NCI-H1436 treated with DMSO at 0.1 percent for 48 hours (cell line): ENCODE measurements around the gene MAP4K2.

ENCODE experiments used
- DNase-seq: peaks from one replicate; lab custom pipeline; 2025; lab: John Stamatoyannopoulos, UW

Gene MAP4K2

DNA sequence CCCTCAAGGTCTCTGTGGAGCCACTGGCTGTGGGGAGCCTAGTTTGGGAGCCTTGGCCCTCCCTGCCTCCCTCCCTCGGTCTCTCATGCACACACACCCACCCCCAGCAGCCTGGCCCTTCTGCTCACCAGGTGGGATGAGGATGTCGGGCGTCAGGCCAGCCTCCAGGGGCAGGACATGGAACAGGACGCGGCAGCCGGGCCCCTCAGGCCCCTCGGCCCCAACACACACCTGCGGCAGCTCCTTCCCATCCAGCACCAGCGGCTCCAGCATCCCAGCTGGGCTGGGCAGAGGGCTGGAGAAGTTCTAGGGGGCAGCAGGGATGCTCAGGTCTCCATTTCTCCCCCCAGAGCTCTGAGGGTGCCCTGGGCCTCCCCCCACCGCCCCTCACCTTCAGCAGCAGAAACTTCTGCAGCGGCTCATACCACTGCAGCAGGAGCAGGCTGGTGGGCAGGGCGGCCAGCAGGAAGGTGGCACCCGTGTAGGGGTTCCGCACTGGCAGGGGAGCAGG is 11.2 kb downstream of the MAP4K2 start:
- no peak for DNase-seq

DNA sequence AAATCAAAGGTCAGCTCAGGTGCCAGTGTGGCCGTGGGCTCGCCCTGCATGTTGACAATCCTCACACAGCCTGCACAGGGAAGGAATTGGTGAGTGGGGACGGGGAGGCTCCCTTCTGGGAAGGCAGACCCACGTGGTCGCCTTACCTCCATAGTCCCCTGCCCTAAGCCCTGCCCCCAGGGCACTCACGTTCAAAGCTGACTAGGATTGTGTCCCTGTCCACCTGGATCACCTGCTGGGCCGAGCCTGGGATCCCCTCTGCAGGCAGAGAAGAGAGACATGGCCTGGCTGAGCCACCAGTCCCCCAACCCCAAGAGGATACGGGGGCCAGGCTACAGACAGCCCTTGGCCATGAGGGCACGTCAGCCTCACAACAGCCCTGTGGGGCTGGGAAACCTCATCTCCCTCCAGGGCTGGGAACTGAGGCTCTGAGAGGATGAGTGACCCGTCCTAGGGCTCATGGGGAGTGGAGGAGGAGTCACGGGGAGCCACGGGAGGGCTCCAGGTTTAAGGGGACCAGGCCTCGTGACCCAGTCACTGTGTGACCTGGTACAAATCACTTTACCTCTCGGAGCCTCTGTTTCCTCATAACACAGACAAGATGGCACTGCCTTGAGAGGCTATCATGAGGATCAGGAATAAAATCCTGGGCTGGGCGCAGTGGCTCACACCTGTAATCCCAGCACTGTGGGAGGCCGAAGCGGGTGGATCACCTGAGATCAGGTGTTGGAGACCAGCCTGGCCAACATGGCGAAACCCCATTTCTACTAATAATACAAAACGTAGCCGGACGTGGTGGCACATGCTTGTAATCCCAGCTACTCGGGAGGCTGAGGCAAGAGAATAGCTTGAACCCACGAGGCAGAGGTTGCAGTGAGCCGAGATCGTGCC is 12.6 kb downstream of the MAP4K2 start:
- no peak for DNase-seq

DNA sequence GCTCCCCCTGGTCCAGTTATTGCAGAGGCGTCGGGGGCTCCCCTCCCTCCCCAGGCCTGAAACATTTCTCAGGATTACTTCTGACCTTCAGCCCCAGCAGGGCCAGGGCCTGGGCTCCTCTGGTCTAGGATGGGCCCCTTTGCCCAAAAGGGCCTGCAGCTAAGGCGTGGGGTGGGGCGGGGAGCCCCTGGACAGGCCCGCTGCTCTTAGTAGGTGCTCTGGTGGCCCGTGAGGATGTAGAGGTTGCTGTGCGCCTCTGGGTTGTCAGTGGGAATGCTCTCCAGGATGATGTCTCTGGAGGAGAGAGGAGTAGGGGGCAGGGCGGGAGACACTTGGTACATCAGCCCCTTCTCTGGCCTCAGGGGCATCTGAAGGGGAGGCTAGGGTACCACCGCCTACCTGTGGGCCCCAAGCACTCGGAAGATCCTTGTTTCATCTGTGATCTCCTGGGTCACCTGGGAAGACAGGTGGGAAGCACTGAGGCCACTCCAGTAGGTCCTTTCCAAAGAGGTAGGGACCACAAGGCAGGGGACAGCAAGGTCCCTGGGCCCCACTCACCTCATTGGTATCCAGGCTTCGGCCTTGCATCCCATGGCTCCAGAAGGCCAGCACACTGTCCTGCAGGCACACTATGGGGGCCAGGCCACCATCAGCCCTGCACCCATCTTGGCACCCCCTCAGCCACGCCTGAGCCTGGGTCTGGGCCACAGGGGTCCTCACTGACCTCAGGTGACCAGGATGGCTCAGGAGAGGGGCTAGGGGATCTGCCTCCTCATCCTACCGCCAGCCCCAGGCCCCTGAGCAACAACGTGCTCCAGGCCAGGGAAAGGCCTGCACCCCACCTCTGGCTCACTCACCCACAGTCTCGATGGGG is 13.4 kb downstream of the MAP4K2 start:
- DNase-seq: no peak

DNA sequence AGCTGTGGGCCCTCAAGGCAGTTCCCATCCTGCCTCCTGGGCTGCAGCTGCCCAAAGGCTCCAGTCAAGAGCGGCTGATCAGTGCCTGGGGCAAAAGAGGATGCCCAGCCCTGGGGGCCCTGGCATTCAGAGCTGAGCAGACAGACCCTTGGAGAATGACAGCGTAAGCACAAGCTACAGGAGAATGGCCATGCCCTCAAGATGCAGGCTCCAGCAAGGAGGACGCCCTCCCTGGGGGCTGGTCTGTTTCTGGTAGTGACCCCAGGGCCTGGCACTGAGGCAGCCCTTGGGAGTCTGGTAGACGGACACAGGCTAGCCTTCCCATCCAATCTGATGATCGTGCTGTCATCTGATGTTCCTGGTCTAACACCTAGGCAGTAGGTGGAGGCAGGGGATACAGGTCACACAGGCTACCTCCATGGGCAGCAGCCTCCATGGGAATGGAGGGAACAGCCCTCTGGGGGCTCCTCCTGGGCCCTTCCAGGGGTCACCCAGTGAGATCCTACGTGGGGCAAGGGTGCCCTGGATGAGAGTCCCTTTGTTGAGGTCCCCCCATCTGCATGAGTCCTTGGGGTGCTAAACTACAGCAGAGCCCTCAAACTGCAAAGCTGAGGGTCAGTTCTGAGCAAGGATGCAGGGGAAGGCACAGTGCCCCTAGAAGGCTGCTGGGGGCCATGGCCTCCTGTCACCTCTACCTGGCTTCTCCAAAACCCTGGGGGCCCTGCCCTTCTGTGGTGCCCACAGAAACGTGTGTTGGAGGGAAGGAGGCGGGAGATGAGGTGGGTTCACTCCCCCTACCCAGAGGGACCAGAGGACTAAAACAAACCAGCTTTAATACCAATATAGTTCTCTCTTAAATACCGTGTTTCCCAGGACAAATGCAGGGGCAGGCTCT is 14.4 kb downstream of the MAP4K2 start:
- no peak for DNase-seq

DNA sequence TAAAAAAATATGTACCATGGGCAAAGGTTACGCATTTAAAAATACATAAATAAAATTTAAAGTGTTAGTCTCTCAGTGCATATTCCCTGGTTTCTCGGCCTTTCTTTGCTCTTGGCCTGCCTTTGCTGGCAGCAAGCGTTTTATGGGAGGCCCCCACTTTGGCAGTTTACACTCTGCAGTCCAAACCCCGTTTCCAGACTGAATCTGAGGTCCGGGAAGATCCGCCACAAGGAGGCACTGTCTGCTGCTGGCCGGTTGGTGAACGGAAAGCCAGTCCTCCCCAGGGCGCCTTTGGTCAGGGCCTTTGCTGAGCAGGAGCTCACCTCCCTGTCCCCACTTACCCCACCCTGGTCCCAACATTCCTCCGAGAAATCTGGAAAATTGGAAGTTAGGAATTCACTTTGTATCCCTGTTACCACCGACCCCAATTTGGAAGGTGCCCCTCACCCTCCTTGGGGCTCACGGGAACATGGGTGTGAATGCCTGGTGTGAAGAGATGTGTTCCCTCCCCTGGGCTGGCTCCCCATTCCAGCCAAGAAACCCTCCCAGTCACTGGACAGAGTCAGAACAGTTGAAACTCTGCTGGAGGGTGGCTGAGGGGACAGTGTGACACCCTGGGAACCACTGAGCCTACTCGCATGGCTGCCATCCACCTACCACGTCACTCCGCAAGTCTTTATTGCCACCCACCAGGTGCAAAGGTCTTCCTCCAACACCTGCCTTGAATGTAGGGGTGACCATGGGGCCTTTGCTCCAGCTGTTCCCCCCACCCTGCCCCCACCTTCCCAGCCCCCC is 15.3 kb downstream of the MAP4K2 start:
- no peak for DNase-seq

DNA sequence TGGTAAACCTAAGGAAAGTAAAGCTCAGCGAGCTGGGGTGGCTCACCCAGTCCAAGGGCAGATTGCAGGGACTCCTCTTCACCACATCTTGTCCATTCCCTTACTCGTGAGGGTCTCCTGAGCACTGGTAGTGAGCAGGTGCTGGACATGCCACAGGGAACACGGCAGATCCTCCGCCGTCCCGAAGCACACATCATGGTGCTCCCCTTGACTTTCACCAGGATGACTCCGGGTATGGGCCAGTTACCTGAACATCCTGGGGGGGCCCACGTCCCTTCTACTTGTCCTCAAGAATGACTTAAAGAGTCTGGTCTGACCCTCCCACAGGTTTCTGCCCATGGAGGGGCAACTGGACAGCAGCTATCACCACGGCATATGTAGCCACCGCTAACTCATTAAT is 16.7 kb downstream of the MAP4K2 start:
- no peak for DNase-seq

DNA sequence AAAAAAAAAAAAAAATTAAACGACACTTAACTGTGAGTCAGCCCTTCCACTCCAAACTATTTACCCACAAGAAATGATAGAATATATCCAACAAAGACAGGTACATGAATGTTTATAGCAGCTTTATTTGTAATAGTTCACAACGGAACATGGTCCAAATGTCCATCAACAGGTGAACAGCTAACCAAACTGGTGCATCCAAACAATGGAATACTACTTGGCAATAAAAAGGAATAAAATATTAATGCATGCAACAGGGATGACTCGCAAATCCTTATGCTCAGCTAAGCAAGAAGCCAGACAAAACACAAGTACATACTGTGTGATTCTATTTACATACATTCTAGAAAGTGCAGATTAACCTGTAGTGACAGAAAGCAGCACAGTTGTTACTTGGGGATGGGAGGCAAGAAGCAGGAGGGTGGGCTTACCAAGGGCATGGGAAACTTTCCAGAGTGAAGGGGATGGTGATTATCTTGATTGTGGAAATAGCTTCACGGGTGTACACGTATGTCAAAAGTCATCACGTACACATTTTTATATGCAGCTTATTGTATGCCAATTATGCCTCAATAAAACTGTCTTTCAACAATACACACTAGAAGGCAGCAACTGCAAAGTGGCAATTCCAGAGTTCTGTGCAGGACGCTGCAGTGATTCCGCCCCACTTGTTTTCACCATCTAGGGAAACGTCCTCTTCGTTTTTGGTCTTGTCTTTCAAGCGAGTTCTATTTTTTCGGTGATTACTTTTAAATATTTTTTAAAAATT is 18.0 kb downstream of the MAP4K2 start:
- no peak for DNase-seq

DNA sequence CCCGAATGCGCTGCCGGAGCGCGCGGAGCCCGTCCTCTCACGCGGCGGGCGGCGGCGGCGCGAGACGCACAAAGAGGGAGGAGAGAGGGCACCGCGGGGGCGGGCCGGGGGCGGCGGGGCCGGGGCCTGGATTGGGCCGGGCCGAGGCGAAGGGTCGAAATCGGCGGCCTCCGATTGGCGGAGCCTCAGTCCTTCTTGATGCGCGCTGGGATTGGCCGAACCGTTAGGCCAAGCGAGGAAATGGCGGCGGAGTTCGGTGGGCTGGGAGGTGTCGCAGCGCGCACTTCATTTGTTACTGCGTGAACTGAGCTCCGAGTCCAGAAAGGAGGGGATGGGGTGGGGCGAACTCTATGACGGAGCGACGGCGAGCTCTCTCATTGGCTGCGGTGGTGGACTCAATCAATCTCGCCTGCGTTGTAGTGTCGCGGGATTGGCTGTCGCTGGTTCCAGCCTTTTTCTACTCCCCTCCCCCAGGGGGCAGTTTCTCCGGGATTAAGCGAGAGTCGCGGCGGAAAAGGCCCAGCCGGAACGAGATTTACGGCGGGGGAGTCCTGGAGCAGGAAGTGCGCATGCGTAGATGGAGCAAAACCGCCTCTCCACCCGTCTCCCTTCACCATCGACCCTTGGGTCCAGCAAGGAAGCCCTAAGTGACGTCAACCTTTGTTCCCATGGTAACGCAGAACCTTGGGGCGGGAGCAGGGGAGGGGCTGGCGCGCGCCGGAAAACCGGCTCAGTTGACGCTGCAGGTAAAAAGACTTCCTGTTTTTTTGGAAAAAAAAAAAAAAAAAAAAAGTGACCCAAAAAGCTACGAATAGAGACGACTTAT is 24.3 kb downstream of the MAP4K2 start, which contains the start of gene SF1:
TSS of gene SF1 (minus strand) at position 70 of the 826 bp plus-strand sequence. CDS start 150 bp downstream, outside the sequence.
- peak; percentile 98 for DNase-seq

DNA sequence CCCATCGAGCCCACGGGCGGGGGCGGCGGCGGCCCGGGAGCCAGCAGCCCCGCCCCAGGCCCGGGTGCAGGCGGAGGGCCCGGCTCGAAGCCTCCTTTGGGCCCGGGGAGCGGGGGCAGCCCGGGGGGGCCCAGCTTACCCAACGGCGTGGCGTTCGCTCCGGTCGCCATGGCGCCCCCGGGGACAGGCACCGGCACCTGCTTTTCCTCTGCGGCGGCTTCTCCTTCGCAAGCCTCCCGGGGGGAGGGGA is 24.9 kb downstream of the MAP4K2 start:
- no peak for DNase-seq

DNA sequence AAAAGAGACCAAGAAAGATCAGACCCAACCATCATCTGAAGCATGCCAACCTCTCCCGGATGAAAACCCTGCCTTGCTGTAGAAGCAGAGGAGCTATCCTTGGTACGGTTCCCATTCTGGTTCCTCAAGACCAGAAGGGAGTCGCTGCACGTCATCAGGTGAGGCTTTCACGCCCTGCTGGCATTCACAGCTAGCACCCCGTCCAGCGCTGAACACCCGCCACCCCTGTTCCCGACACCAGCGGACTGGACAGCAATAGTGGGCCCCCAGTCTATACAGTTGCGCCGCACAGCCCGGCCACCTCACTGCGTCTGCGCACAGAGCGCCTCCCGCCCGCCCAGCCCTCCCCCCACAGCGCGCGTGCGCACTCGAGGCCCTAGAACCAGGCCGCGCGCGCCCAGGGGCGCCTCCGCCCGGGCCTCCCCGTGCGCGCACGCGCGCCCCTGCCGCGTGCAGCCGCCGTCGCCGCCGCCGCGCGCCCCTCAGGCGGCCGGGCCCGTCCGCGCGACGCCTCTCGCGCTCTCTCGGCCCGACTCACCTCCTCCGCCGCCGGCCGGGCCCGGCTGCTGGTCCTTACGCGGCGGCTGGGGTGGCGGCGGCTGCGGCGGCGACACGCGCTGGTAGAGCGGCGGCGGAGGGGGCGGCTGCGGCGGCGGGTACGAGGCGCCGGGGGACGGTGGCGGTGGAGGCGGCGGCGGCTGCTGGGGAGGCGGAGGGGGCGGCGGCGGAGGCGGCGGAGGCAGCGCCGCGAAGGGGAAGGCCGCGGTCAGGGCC is 25.4 kb downstream of the MAP4K2 start:
- no peak for DNase-seq

DNA sequence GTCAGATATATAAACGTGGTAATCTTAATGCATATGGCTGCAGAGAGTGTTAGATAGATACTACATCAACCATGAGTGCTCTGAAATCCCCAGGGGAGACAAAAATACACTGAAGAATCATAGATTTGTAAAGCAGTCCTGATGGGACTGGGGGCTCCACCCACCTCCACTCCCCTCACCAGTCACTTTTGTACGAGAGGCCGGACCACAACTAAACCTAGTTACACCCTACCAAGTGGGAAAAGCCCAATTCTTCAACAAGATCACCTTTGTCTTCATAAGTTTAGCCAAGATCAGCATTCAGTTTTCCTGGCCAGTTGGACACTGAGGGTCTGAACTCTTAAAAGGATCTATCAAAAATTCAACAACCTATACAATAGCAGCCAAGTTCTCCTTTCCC is 26.1 kb downstream of the MAP4K2 start:
- DNase-seq: no peak

DNA sequence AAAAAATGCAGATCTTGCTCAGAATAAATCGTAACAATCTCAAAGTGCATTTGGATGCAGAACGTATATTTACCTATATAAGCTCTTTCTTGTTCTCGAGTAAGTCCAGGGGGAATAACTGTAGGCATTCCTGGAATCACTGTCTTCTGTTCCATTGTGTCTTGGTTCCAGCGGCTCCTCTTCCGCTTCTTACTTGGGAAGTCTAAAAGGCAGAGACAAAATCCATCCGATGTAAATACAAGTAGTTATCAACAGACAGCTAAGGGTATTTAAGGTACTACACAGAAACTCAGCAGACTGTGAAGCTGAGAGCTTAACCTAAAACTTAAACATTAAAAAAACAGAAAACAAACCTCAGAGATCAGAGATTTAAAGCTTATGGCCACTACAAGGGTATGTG is 26.6 kb downstream of the MAP4K2 start:
- DNase-seq: no peak

DNA sequence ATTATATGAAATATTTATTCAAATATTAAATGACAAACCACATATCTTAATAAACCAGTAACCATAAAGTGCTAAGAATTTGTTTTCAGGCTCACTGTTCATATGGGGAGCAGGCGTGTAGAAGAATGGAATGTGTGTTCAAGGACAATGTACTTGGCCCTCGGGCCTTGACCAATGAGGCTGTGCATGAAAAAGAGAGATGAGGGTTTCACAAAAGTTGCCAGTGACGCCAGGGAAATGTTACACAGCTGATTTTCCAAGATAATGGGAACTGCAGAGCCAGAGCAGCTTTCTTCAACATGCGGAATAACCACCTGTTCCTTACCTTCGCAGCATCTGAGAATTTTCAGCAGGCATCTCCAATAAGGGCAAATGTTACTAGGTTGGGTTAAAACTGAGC is 28.9 kb downstream of the MAP4K2 start:
- no peak for DNase-seq

DNA sequence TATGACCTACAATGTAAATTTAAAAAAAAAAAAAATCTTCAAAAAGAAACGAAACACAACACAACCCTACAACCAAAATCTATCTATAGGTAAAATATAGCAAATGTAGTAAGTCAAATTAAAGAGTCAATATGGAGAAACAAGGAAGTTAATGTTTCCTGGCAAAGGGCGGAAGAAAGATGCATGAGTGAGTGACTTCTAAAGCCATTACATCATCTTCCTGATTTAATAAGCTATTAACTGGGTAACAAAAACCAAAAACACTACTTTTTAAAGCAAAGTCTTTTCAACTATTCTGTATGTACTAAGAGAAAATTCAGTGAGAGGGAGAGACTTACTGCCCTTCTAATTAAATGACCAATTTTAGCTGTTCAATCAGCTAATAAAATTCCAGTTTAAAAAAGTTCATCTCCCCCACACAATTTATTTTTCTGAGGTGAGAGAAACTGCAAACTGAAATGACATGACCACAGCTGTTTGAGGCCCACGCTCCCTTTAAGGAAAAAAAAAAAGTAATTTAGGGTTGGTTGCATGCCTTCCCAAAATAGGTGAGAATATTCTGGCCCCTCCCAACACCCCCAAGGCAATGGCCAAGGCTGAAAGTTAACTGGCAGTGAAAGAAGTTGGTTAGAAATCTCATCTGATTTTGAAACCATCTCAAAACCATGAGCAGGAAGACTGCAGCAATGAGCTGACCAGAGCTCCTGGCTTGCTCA is 30.6 kb downstream of the MAP4K2 start:
- DNase-seq: no peak

DNA sequence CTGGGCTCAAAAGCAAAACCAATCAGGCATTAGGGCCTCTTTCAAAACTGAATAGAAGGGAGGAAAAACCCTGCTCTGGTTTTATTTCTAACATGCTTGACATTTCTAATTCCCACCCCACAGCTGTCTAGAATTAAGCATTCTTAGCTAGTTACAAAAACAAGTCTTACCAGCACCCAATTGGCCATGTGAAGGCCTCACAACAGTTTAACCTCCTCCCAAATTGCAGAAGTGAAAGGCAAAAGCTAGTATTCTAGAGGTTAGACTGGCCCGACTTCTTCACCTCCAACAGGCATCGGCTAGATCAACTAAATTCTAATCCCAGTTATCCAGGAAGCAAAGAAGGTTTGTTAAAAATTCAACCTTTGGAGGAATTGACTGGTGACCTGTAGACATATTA is 31.2 kb downstream of the MAP4K2 start:
- DNase-seq: no peak

DNA sequence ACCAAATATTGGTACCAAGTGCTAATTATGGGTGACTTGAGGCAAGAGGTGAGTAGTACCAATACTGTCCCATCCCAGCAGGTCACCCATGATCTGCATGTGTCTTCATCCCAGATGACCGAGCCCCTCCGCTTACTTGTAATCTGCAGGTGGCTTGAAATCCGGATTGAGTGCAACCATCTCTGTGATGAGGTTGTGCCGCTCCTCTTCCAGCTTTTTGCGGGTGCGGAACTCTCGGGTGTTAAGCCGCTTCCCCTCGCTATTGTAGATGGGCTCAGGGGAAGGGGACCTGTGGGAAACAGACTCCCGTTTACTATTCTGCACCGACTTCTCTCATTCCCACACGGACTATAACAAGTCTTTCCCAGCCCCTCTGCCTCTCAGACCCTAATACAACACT is 32.9 kb downstream of the MAP4K2 start:
- no peak for DNase-seq

DNA sequence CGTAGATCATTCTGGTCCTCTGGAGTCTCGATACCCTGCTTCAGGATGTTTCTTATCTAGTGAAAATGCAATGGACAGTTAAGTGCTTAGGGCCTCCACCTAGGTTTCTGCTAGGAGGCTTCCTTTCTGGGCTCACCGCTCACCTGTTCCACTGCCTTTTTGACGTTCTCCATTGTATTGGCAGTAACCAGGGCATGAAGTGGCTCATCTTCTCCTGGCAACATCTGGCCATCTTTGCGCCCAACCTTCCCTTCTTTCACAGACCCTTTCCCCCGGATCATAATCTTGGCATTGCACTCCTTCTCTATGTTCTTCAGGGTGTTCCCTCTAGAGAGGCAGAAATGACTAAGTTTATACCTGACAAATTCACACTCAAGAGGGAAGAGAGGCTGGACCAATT is 33.7 kb downstream of the MAP4K2 start:
- no peak for DNase-seq

DNA sequence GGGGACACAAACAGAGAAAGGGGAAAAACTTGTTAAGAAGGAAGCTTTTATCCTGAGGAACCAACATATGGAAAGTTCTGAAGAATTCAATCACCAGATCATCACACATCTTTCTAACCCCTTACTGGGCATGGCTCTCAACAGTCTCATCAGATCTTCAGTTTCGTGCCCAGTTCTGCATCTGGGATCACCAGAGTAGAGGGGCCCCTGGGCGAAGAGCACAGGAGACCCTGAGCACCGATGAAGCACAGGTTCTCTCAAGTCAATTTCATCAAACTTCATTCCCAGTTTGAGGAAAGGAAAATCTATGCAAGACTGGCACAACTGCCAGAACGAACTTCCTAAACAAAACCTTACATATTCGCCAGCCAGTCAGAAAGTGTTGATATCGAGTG is 34.7 kb downstream of the MAP4K2 start:
- DNase-seq: no peak
